ENCODE data around the gene NPAS1.
"Not testable (repeated sequence)": the region's sequence is repeated elsewhere in the genome, so short reads cannot be mapped to it uniquely, and the experiment has no call there.

Gene NPAS1

DNA sequence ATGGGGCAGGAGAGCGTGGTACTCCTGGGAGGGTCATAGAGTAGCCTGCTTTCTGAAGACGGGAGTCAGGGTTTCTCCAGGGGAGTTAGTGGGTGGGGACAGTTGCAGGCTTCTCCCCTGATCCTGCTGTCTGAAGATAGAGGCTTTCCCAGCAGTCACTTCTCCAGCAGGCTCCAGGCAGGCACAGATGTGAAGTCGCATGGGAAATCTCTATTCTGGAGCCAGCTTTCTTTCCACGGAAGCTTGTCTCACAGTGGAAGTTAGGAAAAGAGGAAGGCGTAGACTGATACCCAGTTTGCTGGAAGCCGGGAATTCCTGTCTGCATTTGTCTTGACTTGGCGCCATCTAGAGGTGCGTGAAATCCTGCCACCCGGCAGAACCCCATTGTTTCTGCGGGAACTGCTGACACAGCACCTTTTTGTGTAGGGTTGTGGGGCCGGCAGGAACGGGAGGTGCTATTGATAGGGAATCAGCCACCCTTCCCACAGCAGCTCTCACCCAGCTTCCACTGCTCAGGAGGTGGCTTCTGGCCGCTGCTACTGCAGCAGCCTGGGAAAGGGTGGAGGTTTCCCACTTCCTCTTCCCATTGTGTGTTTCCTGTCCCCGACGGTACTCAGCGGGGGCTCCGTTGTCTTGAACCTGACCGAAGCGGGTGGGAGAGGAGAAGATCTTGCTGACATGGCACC lies 28.5 kb upstream of the NPAS1 start:
- DNase-seq = peak; percentile 43

DNA sequence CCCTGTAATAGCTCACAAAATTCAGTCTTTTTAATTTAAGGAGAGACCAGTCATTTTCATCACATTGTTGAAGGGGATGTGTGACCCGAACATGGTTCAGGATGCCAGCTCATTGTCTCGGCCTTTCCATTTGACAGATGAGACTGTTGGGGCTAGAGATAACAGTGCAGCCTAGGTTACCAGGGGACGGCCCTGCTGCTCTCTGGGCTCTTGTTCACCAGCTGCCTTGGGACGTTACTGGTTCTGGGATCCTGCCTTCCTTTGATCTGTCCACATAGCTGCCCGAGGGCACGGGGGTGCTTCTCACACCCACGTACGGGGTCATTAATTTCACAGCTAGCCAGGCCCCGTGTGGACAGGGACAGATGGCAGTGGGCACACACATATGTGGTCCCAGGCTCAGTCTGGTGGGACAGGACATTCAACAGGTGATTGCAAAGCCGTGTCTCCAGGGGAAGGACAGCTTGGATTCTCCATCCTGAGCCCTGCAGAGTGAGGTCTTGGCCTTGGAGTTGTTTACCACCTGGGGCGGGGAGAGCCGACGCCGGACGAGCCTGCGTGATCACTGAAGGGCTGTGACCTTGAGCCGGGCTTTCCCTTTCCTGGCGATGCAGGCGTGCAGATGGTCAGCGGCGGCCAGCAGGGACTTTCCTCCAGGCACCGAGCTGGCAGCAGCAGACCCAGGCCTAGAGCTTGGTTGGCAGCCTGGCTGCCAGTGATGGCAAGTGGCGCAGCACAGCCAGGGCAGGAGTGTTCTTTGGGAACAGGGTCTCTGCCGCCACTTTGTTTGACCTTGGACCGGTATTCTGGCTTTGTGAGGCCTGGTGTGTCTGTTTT lies 26.7 kb upstream of the NPAS1 start:
- DNase-seq = no peak

DNA sequence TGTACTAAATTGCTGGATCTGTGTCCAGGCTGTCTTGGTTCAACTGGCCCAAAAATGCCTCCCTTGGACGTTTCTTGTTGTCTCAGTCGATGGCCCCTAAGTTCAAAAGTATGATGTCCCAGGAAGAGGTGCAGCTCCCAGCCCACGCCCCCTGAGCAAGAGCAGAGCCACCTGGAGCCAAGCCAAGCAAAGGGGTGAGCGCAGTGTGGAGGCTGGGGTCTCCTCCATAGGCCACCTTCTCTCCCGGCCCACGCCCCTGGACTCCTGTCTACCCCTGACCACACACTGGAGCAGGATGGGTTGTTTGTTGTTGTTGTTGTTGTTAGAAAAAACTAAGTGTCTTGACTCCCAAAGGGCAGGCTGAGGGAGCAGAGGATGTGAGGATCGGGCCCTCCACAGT lies 26.0 kb upstream of the NPAS1 start:
- no peak for DNase-seq

DNA sequence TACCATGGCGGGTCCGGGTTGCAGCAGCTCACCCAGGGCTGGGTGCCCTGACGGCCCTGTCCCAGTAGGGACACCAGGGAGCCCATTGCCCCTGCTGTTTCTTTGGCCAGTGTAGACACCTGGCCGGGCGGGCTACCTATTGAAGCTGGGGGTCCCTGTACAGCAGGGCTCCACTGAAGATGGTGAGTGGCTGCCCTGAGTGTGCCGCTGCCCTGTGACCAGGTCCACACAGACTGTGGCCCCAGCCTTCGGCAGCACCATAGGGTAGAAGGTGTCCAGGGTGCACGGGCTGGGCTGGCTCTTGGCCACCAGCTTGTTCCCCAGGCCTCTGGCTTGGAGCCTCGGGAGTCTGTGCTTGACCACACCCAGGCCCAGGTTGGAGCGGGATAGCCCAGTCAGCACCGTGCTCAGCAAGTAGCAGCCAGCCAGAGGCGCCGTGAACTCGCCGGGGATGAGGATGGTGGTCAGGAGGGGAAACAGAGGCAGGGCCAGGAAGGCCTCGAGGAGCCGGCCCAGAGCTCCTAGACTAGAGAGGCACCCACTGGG lies 25.4 kb upstream of the NPAS1 start:
- DNase-seq = no peak

DNA sequence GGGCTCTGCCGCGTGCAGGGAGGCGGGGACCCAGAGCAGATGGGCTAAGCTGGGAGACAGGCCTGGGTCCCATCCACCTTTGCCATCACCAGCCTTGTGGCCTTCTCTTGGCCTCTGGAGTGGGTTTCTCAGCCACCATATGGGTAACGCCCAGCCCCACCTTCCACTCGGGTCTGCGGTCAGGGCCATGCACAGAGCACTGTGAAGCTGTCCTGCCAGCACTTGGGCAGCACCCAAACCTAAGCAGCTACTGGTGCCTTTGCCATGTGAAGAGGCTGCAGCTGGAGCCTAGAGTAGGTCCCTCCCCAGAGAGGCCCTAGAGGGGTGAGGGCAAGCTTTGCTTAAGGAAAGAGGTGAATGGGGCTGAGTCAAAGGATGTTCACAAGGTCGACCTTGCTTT lies 24.1 kb upstream of the NPAS1 start:
- no peak for DNase-seq

DNA sequence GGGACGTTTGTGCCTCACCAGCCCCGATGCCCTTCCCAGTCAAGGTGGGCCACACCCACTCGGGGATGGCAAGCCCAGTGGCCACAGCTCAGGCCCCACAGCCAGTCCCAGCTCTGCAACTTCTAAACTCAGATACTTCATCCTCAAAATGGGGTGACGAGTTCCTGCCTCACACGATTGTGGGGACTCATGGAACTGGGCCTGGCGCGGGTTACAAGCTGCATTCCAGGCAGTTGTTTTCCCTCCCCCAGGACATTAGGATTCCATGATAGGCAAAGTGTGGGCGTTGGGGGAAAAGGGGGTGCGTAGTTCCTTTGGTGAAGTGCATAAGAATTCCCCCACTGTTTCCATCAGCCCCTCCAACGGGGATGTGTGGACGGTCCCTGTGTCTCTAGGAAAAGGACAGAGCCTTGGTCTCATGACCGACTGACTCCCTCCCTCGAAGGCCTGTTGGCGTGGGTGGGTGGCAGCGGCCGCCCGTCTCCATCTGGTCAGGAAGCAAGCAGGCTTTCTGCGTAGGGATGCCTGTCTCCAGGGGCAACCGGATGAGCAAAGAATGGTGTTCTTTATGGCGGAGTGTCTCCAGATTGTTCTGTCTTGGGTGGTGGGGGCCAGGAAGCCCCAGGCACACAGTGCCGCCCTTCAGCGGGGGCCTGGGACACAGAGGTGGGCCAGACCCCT lies 21.1 kb upstream of the NPAS1 start:
- DNase-seq = no peak

DNA sequence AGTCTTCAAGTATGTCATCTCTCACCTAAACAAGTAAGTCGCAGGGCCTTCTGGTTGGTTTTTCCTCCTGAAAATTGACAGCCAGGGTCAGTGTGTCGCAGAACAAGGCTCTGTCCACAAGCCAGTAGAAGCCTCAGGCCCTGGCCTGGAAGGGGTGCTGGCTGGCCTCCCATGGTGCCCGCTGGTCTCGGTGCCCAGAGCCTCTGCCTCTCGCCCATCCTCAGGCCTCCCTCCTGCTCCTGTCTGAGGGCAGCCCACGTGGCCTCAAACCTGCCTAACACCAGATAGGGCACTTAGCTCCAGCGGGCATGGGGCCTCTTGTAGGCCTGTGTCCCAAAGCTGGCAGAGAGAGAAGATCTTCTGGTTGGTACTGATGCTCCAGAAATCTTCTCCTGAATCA lies 20.3 kb upstream of the NPAS1 start:
- no peak for DNase-seq

DNA sequence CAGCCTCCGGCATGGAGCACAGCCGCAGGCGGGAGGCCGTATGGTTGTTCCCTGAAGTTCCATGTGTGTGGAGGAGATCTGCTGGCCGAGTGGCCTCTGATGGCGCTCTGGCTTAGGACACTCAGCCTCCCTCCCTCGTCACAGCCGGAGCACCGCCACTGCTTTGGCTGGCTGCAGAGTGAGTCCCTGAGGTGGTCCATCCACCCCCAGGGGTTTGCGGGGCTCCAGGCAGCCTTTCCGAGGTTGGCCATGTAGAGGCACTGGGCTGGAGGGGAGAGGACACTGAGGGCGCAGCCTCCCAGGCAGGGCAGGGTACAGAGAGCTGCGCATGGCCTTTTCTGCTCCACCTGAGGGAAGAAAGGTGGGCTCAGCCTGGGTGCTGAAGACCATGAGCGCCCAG lies 19.8 kb upstream of the NPAS1 start:
- DNase-seq = no peak

DNA sequence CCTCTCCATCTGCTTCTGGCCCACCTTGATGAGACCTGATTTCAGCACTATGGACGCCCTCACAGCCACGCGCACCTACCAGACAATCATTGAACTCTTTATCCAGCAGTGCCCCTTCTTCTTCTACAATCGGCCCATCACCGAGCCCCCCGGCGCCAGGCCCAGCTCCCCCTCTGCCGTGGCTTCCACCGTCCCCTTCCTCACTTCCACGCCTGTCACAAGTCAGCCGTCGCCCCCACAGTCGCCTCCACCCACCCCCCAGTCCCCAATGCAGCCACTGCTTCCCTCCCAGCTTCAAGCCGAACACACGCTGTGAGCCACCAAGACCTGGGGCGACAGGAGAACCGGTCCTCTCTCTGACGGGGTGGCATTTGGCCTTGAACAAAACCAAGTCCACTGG lies 19.3 kb upstream of the NPAS1 start:
- DNase-seq = no peak

DNA sequence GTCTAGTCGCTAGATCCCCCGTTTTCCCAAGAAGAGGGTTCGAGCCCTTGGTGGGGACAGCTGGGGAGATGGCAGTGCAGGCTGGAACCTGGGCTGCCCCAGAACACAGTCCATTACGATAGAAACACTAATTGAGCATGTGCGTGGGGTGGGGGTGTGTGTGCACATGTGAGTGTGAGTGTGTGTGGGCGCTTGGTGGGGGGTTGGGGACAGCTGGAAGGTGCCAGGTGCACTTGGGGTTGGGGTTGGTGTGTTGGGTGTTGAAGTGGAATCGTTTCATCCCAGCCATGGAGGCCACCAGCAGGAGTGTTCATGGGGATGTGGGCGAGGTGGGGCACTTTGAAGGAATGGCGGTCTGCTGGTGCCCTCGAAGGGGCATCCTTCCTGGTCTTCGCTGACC lies 18.1 kb upstream of the NPAS1 start:
- no peak for DNase-seq

DNA sequence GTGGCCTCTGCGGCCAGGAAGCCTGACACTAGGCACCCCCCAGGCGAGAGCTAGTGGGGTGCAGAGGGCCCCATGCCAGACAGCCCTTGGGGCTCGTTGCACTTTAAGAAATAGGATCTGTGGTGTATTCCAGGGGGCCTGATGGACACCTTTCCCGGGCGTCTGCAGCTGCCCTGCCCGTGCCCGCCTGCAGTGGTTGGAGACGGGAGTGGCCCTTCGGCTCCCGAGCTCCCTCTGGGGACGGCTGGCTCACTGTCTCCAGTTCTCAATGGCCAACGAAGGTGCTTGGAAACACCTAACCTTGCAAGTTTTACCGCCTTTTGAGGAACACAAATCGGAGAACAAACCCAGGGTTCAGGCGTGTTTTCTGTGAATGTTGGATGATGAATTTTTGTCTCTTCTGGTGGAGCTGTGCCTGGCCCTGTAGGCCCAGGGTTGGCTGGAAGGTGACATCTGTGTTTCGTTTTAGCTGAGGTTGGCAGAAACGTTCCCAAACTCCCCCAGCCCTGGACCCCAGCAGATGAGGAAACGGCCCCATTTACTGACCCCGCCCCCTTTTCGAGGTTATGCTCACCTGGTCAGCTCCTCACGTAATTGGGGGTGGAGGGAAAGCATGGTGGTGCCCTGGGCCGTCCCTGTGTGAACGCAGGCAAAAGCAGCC lies 17.4 kb upstream of the NPAS1 start:
- no peak for DNase-seq

DNA sequence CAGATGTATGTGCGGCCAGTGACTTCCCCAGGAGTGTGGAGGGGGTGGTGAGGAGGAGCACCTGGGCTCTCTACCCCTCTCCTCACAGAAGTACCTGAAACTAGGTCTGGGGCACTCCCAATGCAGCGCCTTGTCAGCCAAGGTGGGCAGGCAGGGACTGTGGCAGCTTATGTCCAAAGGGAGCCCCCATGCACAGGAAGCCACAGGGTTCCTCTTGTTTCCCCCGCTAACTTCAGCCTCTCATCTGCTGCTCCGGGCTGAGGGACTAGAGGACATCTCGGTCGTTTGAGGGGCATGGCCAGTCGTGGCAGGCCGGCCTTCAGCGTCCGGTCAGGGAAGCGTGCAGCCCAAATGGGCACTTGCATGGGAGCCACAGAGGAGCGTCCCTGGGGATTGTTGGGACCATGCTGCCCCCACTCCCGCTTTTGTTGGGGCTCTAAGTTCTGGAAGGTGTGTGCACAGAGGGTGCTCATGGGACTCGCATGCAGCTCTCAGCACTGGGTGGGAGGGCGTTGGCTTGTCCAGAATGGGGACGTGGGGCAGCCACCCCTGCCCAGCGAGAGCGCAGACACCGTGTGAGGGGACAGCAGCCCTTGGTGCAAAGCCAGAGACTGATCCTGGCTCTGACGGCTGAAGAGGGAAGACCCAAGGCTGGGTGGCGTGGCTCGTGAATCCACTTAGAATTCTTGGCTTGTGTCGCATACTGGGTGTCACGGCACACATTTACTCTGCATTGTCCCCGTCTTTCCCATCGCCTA lies 16.6 kb upstream of the NPAS1 start:
- no peak for DNase-seq

DNA sequence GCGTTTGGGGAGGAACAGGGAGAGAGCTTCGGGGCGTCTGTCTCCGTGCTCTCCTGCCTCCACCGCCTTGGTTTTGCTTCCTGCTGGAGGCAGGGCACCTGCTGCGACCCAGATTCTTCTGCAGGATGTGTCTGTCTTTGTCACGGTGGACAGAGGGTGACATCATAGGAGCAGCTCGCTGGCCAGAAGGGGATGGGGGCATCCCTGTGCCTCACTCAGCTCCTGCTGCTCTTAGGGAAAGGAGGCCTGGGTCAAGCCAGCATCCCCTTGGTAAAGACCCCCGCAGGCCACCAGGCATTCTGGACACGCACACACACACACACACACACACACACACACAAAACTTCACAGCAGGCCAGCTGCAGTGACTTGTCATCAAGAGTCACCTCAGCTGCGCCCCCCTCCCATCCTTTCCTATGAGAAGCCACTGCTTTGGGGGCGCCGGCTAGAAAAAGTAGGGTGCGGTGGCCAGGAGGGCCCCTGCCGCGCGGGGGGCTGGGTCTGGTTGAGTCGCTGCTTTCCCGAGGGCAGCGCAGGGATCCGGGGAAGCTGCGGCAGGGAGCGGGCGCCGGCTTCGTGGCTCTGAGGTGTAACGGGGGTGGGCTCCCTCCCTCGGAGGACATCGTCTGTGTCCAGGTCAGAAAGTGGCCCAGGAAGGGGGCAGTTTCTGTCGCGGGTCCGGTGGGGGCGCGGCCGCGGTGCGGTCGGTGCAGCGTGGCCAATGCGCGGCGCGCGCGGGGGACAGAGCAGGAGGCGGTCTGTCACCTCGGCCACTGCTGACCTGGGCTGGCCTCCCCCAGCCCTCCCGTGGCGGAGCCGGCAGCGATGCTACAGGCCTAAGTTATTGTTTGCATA lies 15.8 kb upstream of the NPAS1 start:
- no peak for DNase-seq

DNA sequence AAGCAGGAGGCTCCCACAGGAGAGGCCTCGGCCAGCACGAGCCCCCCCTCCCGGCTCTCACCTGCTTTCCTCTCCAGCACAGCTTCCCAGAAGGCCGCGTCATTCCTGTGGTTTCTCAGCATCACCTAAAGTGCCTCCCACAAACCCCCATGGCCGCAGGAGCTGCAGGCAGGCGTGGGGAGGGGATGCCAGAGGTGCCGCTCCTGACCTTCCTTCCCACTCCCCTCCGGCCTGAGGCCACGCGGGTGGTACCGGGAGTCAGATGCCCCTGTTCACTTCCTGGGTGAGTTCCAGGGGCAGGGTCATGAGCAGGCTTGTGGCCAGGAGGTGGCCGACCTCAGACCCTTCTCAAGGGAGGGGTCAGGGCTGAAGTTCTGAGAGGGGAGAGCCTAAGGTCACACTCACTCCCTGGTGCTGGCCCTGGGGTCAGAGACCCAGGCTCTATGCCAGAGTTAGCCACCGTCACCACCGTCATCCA lies 14.4 kb upstream of the NPAS1 start:
- peak; percentile 12 for DNase-seq

DNA sequence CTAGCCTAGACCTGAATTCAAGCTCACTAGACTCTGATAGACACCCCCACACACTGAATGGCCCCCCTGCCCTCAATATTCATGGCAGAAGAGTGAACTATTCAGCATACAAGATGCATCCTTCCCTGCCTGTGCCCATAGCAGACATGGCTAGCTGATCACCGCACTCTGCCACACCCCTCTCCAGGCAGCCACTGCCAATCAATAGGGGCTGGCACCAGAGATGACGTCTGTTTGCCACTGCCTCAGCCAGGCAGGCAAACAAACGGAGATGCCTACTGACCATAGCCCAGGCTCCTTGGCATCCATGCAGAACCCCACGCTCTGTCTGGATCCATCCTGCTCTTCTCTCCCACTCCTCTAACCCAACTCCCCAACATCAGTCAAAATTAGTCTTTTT lies 13.8 kb upstream of the NPAS1 start:
- no peak for DNase-seq

DNA sequence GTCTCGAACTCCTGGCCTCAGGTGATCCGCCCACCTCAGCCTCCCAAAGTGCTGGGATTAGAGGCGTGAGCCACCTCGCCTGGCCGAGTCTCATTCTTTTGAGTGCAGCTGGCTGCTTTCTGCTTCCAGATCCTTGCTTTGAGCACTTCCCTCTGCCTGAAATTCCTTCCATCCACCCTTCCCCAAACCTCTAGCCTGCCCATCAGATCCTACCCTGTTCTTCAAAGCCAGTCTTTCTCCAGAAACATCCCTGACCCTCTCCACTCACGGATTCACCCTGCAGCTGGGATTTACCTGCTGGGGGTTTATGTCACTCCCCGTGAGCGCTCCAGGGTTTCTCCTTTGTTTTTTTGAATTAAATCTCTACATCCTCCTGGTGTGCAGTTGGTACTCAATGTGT lies 13.1 kb upstream of the NPAS1 start:
- no peak for DNase-seq

DNA sequence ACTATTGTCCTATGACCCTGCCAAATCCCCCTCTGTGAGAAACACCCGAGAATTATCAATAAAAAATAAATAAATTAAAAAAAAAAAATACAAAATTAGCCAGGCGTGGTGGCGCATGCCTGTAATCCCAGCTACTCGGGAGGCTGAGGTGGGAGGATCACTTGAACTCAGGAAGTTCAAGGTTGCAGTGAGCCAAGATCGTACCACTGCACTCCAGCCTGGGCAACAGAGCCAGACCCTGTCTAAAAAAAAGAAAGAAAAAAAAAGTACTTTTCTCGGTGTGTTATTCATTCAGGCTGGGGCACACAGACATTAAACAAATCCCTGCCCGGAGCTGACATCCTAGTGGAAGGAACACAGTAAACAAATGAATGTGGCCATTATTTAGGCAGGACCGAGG lies 9.1 kb upstream of the NPAS1 start:
- DNase-seq = not testable (repeated sequence)

DNA sequence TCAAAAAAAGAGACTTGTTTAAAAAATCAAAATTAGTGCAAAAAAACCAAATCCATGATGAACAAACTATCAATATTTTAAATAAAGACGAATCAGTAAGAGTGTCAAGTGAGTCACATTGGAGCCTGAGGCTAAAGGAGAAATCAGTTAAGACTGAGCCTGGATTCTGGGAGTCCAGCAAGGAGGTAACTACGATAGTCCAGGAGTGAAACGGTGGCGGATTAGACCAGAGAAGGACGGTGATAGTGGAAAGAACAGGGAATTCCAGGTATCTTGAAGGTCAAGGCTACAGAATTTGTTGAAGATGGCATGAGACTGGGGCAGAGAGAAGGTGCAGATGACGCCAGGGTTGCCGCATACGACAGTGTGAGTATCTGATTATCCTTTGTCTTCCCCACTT lies 7.0 kb upstream of the NPAS1 start:
- no peak for DNase-seq

DNA sequence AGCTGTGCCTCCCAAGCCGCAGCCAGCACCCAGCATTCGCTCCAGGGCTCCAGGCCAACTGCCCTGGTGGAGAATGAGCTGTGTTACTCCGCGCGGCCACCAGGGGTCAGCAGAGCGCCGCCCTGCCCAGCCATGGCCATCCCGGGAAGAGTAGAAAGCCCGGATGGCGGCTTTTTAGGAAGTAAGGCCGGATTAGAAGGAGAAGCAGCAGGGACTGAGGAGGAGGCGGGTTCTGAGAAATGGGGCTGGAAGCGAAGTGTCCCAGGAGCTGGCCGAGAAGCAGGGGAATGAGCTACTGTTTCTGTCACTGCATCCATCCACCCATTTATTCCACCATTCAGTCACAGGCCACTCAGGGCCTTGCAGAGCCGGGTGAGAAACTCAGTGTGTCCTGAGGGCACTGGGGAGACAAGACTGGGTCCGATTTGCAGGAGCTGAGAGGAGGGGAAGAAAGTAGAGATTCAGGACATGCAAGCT lies 6.6 kb upstream of the NPAS1 start:
- DNase-seq = peak; percentile 35

DNA sequence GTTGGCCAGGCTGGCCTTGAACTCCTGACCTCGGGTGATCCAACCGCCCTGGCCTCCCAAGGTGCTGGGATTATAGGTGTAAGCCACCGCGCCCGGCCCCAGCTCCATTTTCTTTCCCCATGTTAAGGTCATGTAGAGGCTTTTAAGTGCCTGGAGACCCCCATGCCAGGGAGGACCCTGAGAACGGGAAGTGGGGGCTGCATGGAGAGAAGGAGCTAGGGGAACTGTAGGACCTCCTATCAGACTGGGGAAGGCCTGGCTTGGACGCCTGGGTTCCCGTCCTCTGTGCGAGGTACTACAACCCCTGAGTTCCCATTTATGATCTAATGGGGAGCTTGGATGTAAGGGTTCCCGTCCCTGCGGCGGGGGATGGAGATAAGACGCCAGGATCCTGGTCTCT lies 714 bp upstream of the NPAS1 start:
- DNase-seq = no peak

DNA sequence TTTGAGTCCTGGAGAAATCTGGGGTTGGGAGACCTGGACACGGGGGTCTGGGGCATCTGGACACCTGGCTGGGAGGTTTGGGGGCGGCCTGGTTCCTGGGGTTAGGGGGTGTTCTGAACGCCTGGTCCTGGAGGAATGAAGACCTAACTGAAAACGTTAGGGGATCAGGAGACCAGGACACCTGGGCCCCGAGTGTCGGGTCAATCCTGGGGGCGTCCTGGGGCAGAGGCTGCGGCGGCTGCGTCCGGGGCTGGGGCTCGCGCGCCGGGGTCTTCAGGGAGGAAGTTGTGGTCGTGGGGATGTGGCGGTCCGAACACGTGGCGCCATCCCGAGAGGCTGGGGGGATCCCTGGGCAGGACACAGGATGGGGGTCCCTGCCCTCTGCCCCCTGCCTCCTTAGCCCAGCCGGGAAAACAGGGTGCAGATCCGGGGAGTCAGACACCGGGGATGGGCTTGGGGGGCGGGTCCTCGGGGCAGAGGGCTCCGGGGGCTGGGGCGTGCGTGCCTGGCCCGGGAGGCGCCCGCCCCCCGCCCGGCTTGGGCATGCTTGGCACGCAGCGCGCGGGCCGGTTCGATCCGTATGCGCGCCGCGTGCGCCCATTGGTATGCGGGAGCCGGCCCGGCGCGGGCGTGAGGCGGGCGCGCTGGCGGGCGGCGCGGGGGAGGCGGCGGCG lies 632 bp downstream of the NPAS1 start:
- no peak for DNase-seq

Data from DMS79 (cell line).